ENCODE measurements around the gene ACTR5.

The ACTR5 gene

DNA sequence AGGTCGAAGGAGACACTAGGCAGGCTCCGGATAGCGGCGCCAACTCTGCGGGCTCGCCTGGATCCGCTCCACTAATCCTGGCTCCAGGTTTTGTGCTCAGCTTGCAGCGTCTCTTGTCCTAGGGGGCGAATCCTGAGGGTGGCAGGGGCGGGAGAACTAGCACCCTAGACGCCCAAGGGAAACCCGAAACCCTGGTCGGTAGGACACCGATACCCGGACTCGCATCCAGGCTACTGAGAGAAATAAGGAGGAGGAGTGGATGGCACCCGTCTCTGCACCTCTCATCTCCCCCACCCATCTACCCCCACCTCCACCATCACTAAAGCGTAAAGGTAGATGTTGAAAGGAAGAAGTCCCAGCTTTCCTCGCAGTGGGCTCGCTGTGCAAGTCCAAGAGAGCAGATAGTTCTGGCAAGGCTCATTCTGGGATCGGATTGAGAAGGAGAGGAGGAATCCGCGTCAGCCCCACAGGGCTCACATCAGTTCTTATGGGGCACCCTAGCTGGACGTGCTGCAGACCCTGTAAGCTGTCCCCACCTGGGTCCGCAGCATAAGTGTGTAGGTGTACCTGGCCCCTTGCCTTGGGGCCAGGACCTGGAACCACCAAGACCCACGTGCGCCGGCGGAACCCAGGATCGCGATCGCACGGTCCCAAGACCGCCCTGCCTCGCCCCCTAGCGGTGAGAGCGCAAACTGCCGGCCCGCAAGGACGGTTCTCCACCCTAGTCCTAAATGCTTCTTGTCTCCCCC lies 17.1 kb upstream of the ACTR5 start:
- peak overlapping the region; percentile 21 for H3K23ac ChIP-seq (ENCODE audit: low read depth, low read length, poor library complexity)
- H3K4ac ChIP-seq (ENCODE audit: low read length) = no peak overlapping the region
- peak overlapping the region; percentile 36 to 70 for H3K4me3 ChIP-seq (ENCODE audit: low read length in 2 of 2)
- H4K8ac ChIP-seq (ENCODE audit: low read depth, low read length) = no peak overlapping the region
- peak; percentile 83 for DNase-seq (ENCODE audit: low spot score)
- no peaks in the 10 kb centered on the region for H3K36me3 ChIP-seq (replicated peaks in 1 of 2; ENCODE audit: control insufficient read depth in 2 of 2, insufficient read depth in 2 of 2, low read length in 2 of 2)
- H2BK12ac ChIP-seq (ENCODE audit: low read length) = no peak overlapping the region
- peaks cover 7 to 13% of the 10 kb centered on the region in 2 donors for H3K4me1 ChIP-seq (ENCODE audit: control insufficient read depth in 2 of 2, insufficient read depth in 1 of 2, low read depth in 1 of 2, low read length in 2 of 2)
- peaks cover 16 to 18% of the 10 kb centered on the region in 2 donors for H3K9me3 ChIP-seq (replicated peaks in 1 of 2; ENCODE audit: control insufficient read depth in 2 of 2, insufficient read depth in 1 of 2, low read depth in 1 of 2, low read length in 2 of 2)
- peak overlapping the region; percentile 80 for H3K4me2 ChIP-seq (ENCODE audit: insufficient read depth, low read length, poor library complexity, severe bottlenecking)
- H3K27me3 ChIP-seq (ENCODE audit: control insufficient read depth in 3 of 3, insufficient read depth in 3 of 3, low read depth in 1 of 3, low read length in 3 of 3) = peaks cover 43 to 70% (median 64%) of the 10 kb centered on the region in 3 experiments
- H2AK5ac ChIP-seq (ENCODE audit: low read depth, low read length) = peak overlapping the region; percentile 6
- peak overlapping the region; percentile 73 for H3K18ac ChIP-seq (ENCODE audit: low read length)
- no peak overlapping the region for H3K27ac ChIP-seq (replicated peaks; ENCODE audit: low read length)
- peak overlapping the region; percentile 84 for H2AFZ ChIP-seq (ENCODE audit: low read length)
- H3K79me1 ChIP-seq (ENCODE audit: low read depth, low read length) = no peaks in the 10 kb centered on the region
- H3K14ac ChIP-seq (ENCODE audit: low read length) = no peak overlapping the region
- WGBS, 2 donors (ENCODE audit: extremely low coverage in 2 of 2, insufficient read length in 2 of 2, insufficient replicate concordance in 1 of 2) = no CpG with 5 or more reads among the region's 40 CpGs
- no peak overlapping the region for H4K91ac ChIP-seq (ENCODE audit: low read depth, low read length, poor library complexity)
- no peak overlapping the region for H2BK5ac ChIP-seq (ENCODE audit: low read length)
- H2BK15ac ChIP-seq (ENCODE audit: low read length) = peak overlapping the region; percentile 83
- H3K9ac ChIP-seq (ENCODE audit: low read depth, low read length, poor library complexity) = no peak overlapping the region
- no peak overlapping the region for H2BK120ac ChIP-seq (ENCODE audit: low read depth, low read length)

DNA sequence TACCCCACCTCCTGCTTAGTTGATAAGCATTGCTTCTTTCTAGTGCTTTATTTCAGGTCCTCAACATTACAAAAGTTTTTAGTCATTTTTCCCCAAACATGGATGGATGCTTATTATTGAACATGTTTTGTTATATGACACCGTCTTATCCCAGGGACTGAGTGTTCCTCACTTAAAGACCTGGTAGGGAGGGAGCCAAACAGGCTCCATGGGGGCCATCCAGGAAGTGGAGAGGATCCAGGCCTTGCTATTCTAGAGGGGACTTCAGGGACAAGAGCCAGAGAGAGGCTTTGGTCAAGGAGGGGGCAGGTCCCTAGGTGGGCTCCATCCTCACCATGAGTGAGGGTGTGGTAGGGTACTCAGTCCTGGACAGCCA lies 16.5 kb upstream of the ACTR5 start:
- no peak overlapping the region for H3K4me3 ChIP-seq (ENCODE audit: low read length in 2 of 2)
- no peak overlapping the region for H3K9ac ChIP-seq (ENCODE audit: low read depth, low read length, poor library complexity)
- no peak overlapping the region for H2BK12ac ChIP-seq (ENCODE audit: low read length)
- no peaks in the 10 kb centered on the region for H3K79me1 ChIP-seq (ENCODE audit: low read depth, low read length)
- H3K36me3 ChIP-seq (replicated peaks in 1 of 2; ENCODE audit: control insufficient read depth in 2 of 2, insufficient read depth in 2 of 2, low read length in 2 of 2) = no peaks in the 10 kb centered on the region
- no peak overlapping the region for H2BK5ac ChIP-seq (ENCODE audit: low read length)
- DNase-seq (ENCODE audit: low spot score) = no peak
- no peak overlapping the region for H4K91ac ChIP-seq (ENCODE audit: low read depth, low read length, poor library complexity)
- H3K27me3 ChIP-seq (ENCODE audit: control insufficient read depth in 3 of 3, insufficient read depth in 3 of 3, low read depth in 1 of 3, low read length in 3 of 3) = peaks cover 37 to 64% (median 59%) of the 10 kb centered on the region in 3 experiments
- no peak overlapping the region for H2AK5ac ChIP-seq (ENCODE audit: low read depth, low read length)
- H2BK15ac ChIP-seq (ENCODE audit: low read length) = no peak overlapping the region
- no peak overlapping the region for H3K4me2 ChIP-seq (ENCODE audit: insufficient read depth, low read length, poor library complexity, severe bottlenecking)
- peak overlapping the region; percentile 21 for H3K23ac ChIP-seq (ENCODE audit: low read depth, low read length, poor library complexity)
- H2BK120ac ChIP-seq (ENCODE audit: low read depth, low read length) = no peak overlapping the region
- H4K8ac ChIP-seq (ENCODE audit: low read depth, low read length) = no peak overlapping the region
- no CpG with 5 or more reads among the region's 1 CpG for WGBS, 2 donors (ENCODE audit: extremely low coverage in 2 of 2, insufficient read length in 2 of 2, insufficient replicate concordance in 1 of 2)
- H3K4ac ChIP-seq (ENCODE audit: low read length) = no peak overlapping the region
- H3K14ac ChIP-seq (ENCODE audit: low read length) = no peak overlapping the region
- H3K18ac ChIP-seq (ENCODE audit: low read length) = no peak overlapping the region
- peaks cover 13 to 18% of the 10 kb centered on the region in 2 donors for H3K9me3 ChIP-seq (replicated peaks in 1 of 2; ENCODE audit: control insufficient read depth in 2 of 2, insufficient read depth in 1 of 2, low read depth in 1 of 2, low read length in 2 of 2)
- peaks cover 7 to 13% of the 10 kb centered on the region in 2 donors for H3K4me1 ChIP-seq (ENCODE audit: control insufficient read depth in 2 of 2, insufficient read depth in 1 of 2, low read depth in 1 of 2, low read length in 2 of 2)
- no peak overlapping the region for H2AFZ ChIP-seq (ENCODE audit: low read length)
- no peak overlapping the region for H3K27ac ChIP-seq (replicated peaks; ENCODE audit: low read length)

DNA sequence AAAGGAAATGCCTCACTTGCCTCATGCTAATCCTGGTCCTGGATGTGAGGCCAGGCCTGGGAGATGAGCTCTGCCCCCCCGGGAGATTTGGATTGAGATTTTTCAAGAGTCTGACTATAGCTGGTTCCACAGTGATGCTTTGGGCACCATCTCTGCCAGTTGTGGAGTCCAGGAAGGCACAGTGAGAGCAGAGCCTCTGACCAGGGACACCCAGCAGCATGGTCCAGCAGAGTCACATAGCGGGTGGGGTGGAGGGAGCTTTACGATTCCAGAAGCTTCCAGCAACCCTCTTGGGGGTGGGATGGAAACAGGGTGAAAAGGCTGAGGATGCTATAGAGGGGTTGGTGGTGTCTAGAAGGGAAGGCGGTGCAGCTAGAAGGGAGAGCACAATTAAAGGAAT lies 15.3 kb upstream of the ACTR5 start:
- Histone ChIP-seq H2AK5ac (ENCODE audit: low read depth, low read length) (no peak overlapping the region), H3K4me1 (ENCODE audit: control insufficient read depth in 2 of 2, insufficient read depth in 1 of 2, low read depth in 1 of 2, low read length in 2 of 2) (peaks cover 7 to 8% of the 10 kb centered on the region in 2 donors), H3K23ac (ENCODE audit: low read depth, low read length, poor library complexity) (no peak overlapping the region), H3K18ac (ENCODE audit: low read length) (no peak overlapping the region), H3K4ac (ENCODE audit: low read length) (no peak overlapping the region), H2AFZ (ENCODE audit: low read length) (no peak overlapping the region), H2BK15ac (ENCODE audit: low read length) (no peak overlapping the region), H2BK5ac (ENCODE audit: low read length) (no peak overlapping the region), H3K79me1 (ENCODE audit: low read depth, low read length) (no peaks in the 10 kb centered on the region), H3K14ac (ENCODE audit: low read length) (no peak overlapping the region), H3K4me3 (ENCODE audit: low read length in 2 of 2) (no peak overlapping the region), H2BK120ac (ENCODE audit: low read depth, low read length) (no peak overlapping the region), H3K27me3 (ENCODE audit: control insufficient read depth in 3 of 3, insufficient read depth in 3 of 3, low read depth in 1 of 3, low read length in 3 of 3) (peaks cover 27 to 52% (median 46%) of the 10 kb centered on the region in 3 experiments), H3K4me2 (ENCODE audit: insufficient read depth, low read length, poor library complexity, severe bottlenecking) (no peak overlapping the region), H4K8ac (ENCODE audit: low read depth, low read length) (no peak overlapping the region), H3K36me3 (replicated peaks in 1 of 2; ENCODE audit: control insufficient read depth in 2 of 2, insufficient read depth in 2 of 2, low read length in 2 of 2) (no peaks in the 10 kb centered on the region), H2BK12ac (ENCODE audit: low read length) (no peak overlapping the region), H3K9ac (ENCODE audit: low read depth, low read length, poor library complexity) (no peak overlapping the region), H4K91ac (ENCODE audit: low read depth, low read length, poor library complexity) (no peak overlapping the region), H3K9me3 (replicated peaks in 1 of 2; ENCODE audit: control insufficient read depth in 2 of 2, insufficient read depth in 1 of 2, low read depth in 1 of 2, low read length in 2 of 2) (peaks cover 7 to 13% of the 10 kb centered on the region in 2 donors), H3K27ac (replicated peaks; ENCODE audit: low read length) (no peak overlapping the region)
- no CpG with 5 or more reads among the region's 4 CpGs for whole genome bisulfite sequencing, 2 donors (ENCODE audit: extremely low coverage in 2 of 2, insufficient read length in 2 of 2, insufficient replicate concordance in 1 of 2)
- no peak for DNase-seq (ENCODE audit: low spot score)

DNA sequence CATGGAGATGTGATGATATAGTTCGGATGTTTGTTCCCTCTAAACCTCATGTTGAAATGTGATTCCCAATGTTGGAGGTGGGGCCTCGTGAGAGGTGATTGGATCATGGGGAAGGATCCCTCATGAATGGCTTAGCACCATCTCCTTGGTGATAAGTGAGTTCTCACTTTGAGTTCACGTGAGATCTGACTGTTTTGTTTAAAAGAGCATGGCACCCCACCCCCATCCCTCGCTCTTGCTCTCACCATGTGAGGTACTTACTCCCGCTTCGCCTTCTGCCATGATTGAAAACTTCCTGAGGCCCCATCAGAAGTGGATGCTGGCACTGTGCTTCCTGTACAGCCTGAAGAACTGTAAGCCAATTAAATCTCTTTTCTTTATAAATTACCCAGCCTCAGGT lies 13.1 kb upstream of the ACTR5 start:
- H3K27ac ChIP-seq (replicated peaks; ENCODE audit: low read length) = no peak overlapping the region
- DNase-seq (ENCODE audit: low spot score) = no peak
- H3K14ac ChIP-seq (ENCODE audit: low read length) = no peak overlapping the region
- H2BK5ac ChIP-seq (ENCODE audit: low read length) = no peak overlapping the region
- H4K91ac ChIP-seq (ENCODE audit: low read depth, low read length, poor library complexity) = no peak overlapping the region
- no peak overlapping the region for H2BK12ac ChIP-seq (ENCODE audit: low read length)
- H3K4me1 ChIP-seq (ENCODE audit: control insufficient read depth in 2 of 2, insufficient read depth in 1 of 2, low read depth in 1 of 2, low read length in 2 of 2) = peaks cover 0 to 4% of the 10 kb centered on the region in 2 donors
- H3K9me3 ChIP-seq (replicated peaks in 1 of 2; ENCODE audit: control insufficient read depth in 2 of 2, insufficient read depth in 1 of 2, low read depth in 1 of 2, low read length in 2 of 2) = peaks cover under 1 to 5% of the 10 kb centered on the region in 2 donors
- no peak overlapping the region for H2BK15ac ChIP-seq (ENCODE audit: low read length)
- H3K18ac ChIP-seq (ENCODE audit: low read length) = no peak overlapping the region
- H2AK5ac ChIP-seq (ENCODE audit: low read depth, low read length) = no peak overlapping the region
- H4K8ac ChIP-seq (ENCODE audit: low read depth, low read length) = no peak overlapping the region
- H2BK120ac ChIP-seq (ENCODE audit: low read depth, low read length) = no peak overlapping the region
- no peak overlapping the region for H3K23ac ChIP-seq (ENCODE audit: low read depth, low read length, poor library complexity)
- no peak overlapping the region for H3K4me3 ChIP-seq (ENCODE audit: low read length in 2 of 2)
- H3K9ac ChIP-seq (ENCODE audit: low read depth, low read length, poor library complexity) = no peak overlapping the region
- no CpG with 5 or more reads among the region's 6 CpGs for WGBS, 2 donors (ENCODE audit: extremely low coverage in 2 of 2, insufficient read length in 2 of 2, insufficient replicate concordance in 1 of 2)
- H3K79me1 ChIP-seq (ENCODE audit: low read depth, low read length) = no peaks in the 10 kb centered on the region
- peaks cover 8 to 39% (median 24%) of the 10 kb centered on the region in 3 experiments for H3K27me3 ChIP-seq (ENCODE audit: control insufficient read depth in 3 of 3, insufficient read depth in 3 of 3, low read depth in 1 of 3, low read length in 3 of 3)
- no peak overlapping the region for H3K4ac ChIP-seq (ENCODE audit: low read length)
- no peak overlapping the region for H2AFZ ChIP-seq (ENCODE audit: low read length)
- H3K36me3 ChIP-seq (replicated peaks in 1 of 2; ENCODE audit: control insufficient read depth in 2 of 2, insufficient read depth in 2 of 2, low read length in 2 of 2) = no peaks in the 10 kb centered on the region
- no peak overlapping the region for H3K4me2 ChIP-seq (ENCODE audit: insufficient read depth, low read length, poor library complexity, severe bottlenecking)
